Amniotic stem cell (primary cell): ENCODE measurements around the gene ALLC.
"Not testable (repeated sequence)": the region's sequence is repeated elsewhere in the genome, so short reads cannot be mapped to it uniquely, and the experiment has no call there.

Experiments
- DNase-seq: peaks from one replicate; lab custom pipeline; 2025; lab: John Stamatoyannopoulos, UW

ALLC gene

GRCh38 chr2:3655871-3656761 lies 1.9 kb upstream of the ALLC start:
- no peak for DNase-seq

GRCh38 chr2:3656762-3657721 lies 958 bp upstream of the ALLC start:
- peak; percentile 1 for DNase-seq

- no peak for DNase-seq
Observed at GRCh38 chr2:3659447-3660432, 1.7 kb downstream of the ALLC start.

- not testable (repeated sequence) for DNase-seq
Observed at GRCh38 chr2:3660640-3661039, 2.6 kb downstream of the ALLC start.

GRCh38 chr2:3661149-3661660 lies 3.2 kb downstream of the ALLC start:
- DNase-seq, result no peak

GRCh38 chr2:3662239-3662638 lies 4.2 kb downstream of the ALLC start:
- DNase-seq, result no peak

- DNase-seq, result no peak
Observed at GRCh38 chr2:3664118-3664517, 6.1 kb downstream of the ALLC start.

- DNase-seq, result no peak
Observed at GRCh38 chr2:3664925-3665324, 6.9 kb downstream of the ALLC start.

GRCh38 chr2:3665886-3666612 lies 8.0 kb downstream of the ALLC start:
- DNase-seq, result no peak

GRCh38 chr2:3666613-3666975 lies 8.6 kb downstream of the ALLC start:
- no peak for DNase-seq

- no peak for DNase-seq
Observed at GRCh38 chr2:3667151-3667631, 9.2 kb downstream of the ALLC start.

- DNase-seq, result no peak
Observed at GRCh38 chr2:3669656-3670055, 11.7 kb downstream of the ALLC start.

GRCh38 chr2:3670376-3670775 lies 12.4 kb downstream of the ALLC start:
- DNase-seq, result no peak

GRCh38 chr2:3670941-3671340 lies 12.9 kb downstream of the ALLC start:
- DNase-seq, result no peak

- no peak for DNase-seq
Observed at GRCh38 chr2:3672861-3673678, 15.1 kb downstream of the ALLC start.

- DNase-seq, result no peak
Observed at GRCh38 chr2:3674066-3674845, 16.3 kb downstream of the ALLC start.

- DNase-seq, result no peak
Observed at GRCh38 chr2:3675687-3676086, 17.7 kb downstream of the ALLC start.

GRCh38 chr2:3677436-3677835 lies 19.4 kb downstream of the ALLC start:
- DNase-seq, result no peak

GRCh38 chr2:3678212-3678611 lies 20.2 kb downstream of the ALLC start:
- no peak for DNase-seq
